IPS DF 19.7 (cell line): ENCODE data around the gene ZNF682.
"Not testable (repeated sequence)": the region's sequence is repeated elsewhere in the genome, so short reads cannot be mapped to it uniquely, and the experiment has no call there.

Experiments used
- DNase-seq: peaks from one replicate; pipeline ENCODE4 v3.0.0-alpha.2; 2013; ENCODE audit warnings: low read depth, low spot score

The ZNF682 gene

DNA sequence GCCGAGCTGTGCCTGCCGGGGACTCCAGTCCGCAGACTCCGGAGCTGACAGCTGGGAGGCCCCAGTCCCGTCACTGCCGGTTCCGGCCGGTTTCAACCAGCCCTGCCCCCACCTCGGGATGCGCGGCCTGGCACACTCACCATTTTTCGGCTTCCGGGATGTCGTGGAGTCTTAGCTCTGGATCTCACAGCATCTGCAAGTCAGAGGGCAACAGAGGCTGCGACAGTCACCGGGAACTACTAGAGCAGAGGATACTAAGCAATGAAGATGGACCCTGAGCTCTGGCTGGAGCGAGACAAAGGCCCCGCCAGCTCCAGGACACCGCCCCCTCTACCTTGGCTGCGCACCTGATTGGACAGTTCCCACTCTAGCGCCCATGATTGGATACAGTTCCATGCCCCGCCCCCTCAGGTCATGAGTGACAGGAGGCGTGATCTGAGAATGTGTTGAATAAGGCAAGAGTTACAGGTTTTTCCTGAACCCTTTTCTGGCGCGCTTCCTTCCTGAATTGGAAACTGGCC lies at the start of gene ZNF682:
Gene ZNF682 (minus strand): TSS at position 303 of the 521 bp plus-strand sequence. CDS start 160 bp downstream, at position 143.
- DNase-seq: peak; percentile 89

DNA sequence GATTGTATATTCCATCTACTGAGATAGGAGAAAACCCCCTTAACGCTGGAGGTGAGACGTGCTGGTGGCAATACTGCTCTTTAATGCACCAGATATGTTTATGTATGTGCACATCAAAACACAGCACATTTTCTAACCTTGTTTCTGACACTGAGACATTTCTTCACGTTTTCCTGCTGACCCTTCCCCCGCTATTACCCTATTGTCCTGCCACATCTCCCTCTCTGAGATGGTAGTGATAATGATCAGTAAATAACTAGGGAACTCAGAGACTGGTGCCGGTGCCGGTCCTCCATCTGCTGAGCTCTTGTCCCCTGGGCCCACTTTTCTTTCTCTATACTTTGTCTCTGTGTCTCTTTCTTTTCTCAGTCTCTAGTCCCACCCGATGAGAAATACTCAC lies 43.6 kb upstream of the ZNF682 start:
- DNase-seq: not testable (repeated sequence)

DNA sequence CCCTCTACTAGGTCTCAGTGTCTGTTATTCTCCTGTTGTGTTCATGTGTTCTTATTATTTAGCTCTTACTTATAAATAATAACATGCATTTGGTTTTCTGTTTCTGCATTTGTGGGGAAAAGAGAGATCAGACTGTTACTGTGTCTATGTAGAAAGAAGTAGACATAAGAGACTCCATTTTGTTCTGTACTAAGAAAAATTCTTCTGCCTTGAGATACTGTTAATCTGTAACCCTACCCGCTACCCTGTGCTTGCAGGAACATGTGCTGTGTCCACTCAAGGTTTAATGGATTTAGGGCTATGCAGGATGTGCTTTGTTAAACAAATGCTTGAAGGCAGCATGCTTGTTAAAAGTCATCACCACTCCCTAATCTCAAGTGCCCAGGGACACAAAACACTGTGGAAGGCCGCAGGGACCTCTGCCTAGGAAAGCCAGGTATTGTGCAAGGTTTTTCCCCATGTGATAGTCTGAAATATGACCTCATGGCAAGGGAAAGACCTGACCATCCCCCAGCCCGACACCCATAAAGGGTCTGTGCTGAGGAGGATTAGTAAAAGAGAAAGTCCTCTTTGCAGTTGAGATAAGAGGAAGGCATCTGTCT lies 43.0 kb upstream of the ZNF682 start:
- DNase-seq: not testable (repeated sequence)

DNA sequence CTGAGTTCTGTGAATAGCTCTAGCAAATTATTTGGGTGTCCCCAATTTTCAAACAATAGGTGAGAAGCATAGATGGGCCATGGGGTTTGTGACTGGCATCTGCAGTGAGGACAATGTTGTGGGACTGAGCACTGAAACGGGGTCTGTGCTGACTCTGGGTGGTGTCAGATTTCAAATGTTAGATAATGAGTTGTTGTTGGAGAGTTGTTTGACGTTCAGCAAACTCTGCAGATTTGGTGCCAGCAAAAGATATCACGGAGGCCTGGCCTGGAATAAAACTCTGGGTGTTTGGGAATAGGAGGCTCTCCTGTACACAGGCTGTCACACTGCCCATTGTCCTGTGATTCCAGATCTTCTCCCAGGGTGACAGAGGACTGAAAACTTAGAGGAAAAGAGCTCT lies 41.4 kb upstream of the ZNF682 start:
- DNase-seq: no peak

DNA sequence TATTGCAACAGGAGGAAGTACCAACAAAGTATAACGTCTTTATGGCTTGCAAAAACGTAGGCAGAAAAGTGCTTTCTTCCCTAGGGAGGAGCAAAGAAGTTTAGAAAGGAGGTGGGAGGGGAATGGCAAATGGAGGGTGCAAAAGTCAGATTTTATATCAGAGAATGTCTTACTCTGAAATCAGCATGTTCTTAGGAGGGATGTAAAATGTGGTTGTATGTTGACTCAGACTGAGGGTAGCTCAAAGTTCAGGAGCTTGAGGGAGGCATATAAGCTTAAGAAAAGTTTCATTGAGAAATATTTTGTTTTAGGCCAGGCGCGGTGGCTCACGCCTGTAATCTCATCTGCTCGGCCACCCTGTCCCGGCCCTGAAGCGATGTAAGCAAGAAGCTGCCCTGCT lies 40.2 kb upstream of the ZNF682 start:
- DNase-seq: no peak

DNA sequence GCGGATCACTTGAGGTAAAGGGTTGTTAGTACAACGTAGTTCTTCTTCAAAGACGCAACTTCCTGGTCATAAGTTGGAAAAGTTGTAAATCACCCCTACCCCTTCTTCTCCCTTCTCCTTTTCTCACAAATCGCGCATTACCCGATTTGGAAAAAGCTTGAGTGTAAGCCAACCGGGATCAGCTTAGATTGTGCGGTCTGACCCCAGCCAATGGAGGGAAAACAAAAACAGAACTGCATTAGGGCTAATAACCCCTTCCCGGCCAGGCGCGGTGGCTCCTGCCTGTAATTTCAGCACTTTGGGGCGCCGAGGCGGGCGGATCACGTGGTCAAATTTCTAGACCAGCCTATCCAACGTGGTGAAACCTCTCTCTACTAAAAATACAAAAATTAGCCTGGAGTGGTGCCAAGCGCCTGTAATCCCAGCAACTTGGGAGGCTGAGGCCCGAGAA lies 39.3 kb upstream of the ZNF682 start:
- DNase-seq: no peak

DNA sequence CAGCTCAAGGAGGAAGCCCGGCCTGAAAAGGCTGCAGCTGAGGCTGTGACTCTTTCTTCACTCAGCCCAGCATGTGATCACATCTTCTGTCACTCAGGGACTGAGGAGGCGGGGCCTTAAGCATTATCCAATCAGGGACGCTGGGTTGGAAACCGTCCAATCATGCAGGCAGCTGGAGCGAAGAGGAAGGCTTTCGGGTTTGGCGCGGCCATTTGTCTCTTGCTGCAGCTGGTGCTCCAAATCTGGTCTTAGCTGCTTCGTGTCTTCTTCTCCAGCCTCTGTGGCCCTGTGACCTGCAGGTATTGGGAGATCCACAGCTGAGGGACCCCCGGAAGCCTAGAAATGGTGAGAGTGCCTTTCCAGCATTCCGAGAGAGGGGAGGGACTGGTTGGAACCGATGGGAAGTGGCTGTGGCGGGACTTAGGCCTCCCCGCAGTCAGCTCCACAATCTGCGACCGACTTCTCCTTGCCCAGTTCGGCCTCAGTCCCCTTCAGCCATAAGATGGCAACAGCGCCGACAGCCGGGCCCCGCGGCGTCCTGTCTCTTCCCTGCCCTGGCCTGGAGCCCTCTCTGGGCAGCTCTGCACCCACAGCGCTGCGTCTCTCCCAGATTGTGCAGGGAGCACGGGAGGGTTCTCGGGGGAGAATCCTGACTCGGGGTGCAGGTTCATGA lies 38.6 kb upstream of the ZNF682 start, which contains the start of gene ZNF90:
Gene ZNF90 (plus strand): TSS at position 210 of the 673 bp plus-strand sequence. CDS start 133 bp downstream, at position 343.
- DNase-seq: peak; percentile 95

DNA sequence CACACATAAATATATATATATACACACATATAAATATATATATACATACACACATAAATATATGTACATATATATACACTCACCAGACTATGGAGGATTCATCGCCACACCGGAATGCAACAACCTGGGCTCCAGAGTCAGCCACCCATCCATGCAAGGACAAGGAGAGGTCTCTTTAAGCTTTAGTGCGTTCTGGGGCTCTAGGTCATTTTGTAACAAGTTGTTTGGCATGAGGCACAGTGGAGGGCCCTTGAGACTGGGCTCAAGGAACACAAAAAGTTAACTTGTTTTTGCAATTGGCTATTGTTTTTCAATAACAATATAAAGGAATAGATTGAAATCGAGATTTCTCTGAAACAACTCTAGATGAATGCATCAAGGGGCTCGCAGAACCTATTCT lies 33.6 kb upstream of the ZNF682 start:
- no peak for DNase-seq

DNA sequence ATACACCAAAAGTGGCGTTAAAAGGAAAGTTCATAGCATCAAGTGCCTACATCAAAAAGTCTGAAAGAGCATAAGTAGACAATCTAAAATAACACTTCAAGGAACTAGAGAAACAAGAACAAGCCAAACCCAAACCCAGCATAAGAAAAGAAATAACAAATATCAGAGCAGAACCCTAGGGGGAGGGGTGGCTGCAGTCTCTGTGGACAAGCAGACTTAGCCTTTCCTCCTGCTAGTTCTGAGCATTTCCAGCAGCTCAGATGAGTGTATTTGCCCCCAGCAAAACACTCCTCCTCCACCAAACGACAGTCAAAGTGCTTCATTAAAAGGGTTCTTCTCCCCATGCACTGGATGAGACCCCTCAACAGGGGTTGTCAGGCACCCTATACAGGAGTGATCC lies 31.4 kb upstream of the ZNF682 start:
- DNase-seq: no peak

DNA sequence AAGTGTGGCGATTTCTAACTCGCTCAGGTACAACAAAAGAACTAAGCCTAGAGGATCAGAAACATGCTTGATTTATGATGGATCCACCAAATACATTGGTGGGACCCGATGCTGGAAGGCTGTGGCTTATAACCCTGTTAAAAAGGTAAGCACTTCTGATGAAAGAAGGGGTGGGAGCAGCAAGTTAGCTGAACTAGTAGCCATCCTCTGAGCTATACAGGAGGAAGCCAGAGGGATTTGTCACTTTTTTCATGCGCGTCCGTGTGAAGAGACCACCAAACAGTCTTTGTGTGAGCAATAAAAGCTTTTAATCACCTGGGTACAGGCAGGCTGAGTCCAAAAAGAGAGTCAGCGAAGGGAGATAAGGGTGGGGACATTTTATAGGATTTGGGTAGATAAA lies 29.3 kb upstream of the ZNF682 start:
- not testable (repeated sequence) for DNase-seq

DNA sequence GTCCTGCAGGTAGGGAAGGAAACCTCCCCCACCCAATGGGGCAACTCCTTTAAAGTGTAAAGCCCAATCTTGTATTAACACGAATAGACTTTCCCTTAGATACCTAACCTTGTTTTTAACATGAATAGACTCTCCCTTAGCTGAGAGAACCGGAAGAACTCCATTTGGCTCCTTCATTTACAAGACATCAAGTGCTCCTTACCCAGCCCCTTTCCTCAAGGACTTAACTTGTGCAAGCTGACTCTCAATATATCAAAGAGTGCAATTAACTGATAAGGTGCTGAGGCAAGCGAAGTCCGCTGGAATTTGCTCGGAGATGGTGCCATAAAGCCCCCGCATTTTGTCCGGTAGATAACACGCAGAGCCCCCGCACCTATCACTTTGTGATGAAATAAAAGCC lies 28.6 kb upstream of the ZNF682 start:
- peak; percentile 87 for DNase-seq

DNA sequence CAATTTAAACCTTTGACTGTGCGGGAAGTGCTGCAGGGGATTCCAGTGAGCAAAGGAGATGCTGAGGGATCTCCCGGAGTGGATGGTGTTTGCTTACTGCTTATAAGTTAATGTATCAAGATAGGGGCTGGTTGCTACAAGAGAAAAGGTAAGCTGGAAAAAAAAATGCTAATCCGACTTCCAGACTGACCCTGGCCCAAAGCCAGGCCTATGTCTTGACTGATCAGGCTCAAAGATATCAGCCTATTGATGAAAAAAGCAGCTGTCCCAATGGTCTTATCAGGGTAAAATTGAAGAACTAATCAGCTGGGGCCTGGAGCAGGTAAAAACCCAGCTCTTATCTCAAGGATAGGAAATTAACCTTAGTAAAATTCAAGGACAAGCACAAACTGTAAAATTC lies 27.6 kb upstream of the ZNF682 start:
- no peak for DNase-seq

DNA sequence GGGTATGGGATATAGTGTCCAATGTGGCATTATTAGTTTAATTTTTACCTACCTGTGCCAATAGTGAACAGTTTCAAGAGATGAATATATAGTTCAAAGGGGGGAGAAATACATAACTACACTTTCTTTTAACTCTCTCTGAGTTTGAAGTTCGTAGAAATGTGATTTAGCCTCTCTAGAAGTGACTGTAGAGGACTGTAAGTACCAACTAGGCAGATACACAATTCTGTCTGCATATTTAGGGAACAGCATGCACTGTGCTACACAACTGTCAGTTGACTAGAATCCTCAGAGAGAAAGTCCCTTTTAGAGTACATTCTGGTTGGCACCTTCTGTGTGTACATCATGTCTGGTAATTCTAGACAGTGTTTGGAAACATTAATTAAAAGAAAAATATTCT lies 21.0 kb upstream of the ZNF682 start:
- DNase-seq: no peak

DNA sequence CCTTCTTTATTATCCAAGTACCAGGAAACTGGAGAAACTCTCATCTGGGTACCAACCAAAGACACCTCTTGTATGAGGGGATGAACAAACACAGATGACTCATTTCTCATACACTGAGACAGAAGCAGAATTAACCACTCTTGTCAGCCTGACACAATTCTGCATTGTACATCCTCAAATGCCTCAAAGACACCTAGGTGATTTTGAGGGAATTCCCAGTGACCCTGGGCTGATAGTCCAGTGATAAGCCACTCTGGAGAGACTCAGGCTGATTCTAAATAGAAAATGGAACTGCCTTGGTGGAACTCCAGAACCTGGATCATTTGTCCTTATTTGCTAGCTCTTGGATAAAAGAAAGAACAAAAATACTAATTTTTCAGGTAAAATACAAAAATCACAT lies 19.4 kb upstream of the ZNF682 start:
- DNase-seq: not testable (repeated sequence)

DNA sequence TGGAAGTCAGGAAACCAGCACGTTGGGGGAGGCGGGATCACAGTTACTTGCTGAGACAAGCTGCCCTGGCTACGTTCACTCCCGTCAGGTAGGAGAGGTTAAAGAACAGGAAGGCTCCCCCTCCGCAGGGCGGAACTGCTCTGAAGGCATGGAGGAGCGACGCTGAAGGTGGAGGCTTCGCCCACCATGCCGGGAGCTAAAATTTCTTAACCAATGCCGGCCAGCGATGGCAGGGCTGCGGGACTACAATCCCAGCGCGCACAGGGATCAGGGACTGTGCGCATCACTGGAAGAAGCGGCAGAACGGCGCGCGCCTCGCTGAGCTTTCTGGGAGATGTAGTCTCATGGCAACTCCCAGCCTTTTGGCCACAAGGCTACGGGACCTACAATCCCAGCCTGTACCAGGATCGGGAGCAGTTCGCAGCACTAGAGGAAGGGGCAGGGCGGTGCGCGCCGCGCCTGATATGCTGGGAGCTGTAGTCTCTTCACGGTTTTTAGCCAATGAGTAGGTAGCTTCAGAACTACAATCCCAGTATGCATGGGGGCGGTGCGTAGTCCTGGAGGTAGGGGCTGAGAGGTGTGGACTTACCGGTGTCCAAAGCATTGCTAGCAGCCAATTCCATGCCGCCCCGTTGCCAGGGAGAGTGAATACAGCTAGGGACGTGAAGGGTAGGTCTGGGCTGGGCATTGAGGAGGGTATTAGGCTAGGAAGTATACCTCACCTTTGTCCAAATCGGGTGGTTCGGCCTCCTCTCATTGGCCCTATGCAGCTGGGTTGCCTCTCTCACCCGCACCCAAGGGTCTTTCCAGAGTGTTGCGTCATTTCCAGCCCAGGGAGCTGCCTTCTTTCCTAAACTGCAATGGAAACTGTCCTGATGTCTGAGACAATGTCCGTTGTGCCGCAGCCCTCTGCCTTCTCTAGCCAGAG lies 12.8 kb upstream of the ZNF682 start:
- peak; percentile 100 for DNase-seq

DNA sequence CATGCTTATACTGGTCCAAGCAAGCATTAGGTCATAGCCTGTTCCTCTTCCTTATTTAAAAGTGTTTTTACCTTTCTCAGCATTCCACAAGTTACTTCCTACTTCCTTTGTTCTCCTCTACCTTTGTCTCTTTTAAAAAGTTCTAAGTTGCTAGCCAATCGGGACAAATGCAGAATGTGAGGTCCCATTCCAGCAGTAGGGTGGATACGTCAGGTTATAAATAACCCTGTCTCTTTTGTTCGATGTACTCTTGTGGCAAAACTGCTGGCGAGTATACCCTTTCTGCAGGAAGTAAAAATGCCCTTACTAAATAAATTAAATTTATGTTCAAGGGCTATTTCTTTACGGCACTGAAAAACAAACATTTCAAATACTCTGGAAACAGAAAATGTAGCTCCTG lies 6.4 kb upstream of the ZNF682 start:
- DNase-seq: not testable (repeated sequence)

DNA sequence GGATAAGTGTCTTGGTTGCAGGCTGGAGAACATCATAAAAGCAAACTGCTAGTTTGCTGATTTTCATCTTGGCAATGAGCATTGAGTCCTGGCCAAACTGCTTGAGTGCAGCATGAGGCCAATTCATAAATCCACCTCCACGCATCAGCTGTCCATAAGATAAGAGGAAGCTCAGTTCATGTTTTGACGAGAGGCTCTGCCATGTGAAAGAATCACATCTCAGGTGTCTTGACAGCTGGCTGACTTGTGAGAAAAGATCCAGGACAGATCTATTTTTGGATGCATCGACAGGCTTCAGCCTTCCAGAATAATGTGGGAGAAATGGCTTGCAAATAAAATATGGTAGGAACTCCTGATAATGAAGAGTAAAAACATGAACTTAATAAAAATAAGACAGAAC lies 5.4 kb upstream of the ZNF682 start:
- no peak for DNase-seq

DNA sequence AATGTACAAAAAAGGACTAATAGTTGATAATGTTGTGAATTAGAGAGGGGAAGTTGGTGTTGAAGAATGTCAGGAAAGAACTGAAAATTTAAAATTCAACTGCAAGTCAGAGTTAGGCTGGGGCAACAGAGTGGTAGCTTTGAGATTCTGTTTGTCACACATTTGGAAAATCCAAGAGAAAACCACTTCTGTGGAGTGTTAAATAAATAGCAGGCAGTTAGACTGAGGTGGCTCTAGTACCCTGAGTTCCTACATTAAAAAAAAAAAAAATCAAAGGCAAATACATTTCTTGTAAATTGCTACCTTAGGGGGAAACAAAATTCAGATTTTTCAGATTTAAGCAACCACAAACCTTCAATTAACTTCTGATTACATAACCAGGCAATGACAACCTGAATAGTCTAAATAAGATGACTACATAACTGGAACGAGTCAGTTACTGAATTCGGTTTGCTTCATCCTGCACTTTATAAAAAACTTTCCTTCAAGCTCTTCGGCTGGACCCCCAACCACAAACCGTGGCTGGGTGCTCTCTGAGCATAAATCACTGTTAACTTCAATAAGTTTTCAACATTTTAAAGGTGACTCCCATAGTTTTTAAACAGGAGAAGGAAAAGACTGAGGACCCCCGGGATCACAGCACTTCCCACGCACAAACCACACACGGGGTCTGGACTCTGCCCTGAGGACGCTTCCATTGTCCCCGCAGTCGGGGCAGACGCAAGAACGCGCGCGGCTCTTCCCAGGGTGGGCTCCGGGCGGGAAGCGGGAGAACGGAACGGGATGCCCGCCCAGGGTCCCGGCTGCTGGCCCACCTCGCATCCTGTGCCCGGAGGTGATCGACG lies 725 bp downstream of the ZNF682 start:
- no peak for DNase-seq

DNA sequence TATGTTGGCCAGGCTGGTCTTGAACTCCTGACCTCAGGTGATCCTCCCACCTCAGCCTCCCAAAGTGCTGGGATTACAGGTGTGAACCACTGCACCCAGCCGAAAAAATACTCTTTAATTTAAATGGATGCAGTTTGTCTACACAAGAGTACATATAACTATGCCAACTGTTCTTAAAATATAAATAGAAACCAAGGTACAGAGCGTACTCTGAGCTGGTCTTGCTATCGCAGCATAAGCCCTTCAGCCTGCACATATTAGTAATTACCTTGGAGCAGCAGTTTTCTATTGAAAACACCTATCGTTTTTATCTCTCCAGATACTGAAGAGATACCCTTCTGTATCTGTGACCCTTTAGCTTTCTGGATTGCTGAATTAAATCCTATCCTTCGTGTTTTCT lies 3.4 kb downstream of the ZNF682 start:
- no peak for DNase-seq

DNA sequence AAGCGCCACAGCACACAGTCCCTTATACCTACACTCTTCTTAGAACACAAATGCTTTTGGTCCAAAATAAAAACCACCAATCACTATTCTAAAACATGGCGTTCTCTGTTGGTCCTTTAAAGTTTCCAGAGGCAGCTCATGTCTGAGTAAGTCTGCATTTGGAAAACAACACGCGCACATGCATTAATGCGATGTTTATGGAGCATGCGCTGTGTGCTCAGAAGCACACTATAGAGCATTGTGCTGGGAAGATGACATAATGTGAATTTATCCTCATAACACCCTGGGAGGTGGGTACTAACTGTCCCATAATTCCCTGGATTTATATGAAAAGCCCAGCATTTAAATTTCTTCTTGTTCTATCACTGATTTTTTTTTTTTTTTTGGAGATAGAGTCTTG lies 10.7 kb downstream of the ZNF682 start:
- no peak for DNase-seq

DNA sequence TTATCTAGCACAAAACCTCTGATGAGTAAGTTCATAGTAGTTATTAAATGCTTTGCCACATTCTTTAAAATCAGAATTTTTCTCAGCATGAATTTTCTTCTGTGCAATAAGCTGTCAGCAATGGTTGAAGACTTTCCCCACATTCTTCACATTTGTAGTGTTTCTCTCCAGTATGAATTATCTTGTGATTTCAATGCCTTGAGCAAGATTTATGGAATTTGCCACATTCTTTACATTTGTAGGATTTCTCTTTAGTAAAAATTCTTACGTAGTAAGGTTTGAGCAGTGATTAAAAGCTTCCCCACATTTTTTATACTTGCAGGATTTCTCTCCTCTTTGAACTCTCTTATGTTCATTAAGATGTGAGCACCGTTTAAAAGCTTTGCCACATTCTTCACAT lies 33.6 kb downstream of the ZNF682 start:
- no peak for DNase-seq
